Glutamatergic neuron (in vitro differentiated cells): ENCODE data around the gene APC2. TPM values are rescaled to one million over a fixed set of nuclear protein-coding genes. Genes with fewer than 3 reads are reported as not detected.

Experiments
- DNase-seq: peaks from one replicate; pipeline ENCODE4 v3.0.0; 2022
- H3K27ac Mint-ChIP-seq: one replicate; pipeline ENCODE4 v1.8.0; 2020; ENCODE audit warnings: mild to moderate bottlenecking, mixed read lengths, inconsistent platforms; ENCODE audit not compliant: unreplicated experiment
- H3K27me3 Mint-ChIP-seq: one replicate; pipeline ENCODE4 v1.8.0; 2020; ENCODE audit warnings: mild to moderate bottlenecking, moderate library complexity, mixed read lengths, inconsistent platforms; ENCODE audit not compliant: unreplicated experiment
- H3K36me3 Mint-ChIP-seq: one replicate; pipeline ENCODE4 v1.8.0; 2020; ENCODE audit warnings: mild to moderate bottlenecking, mixed read lengths, inconsistent platforms; ENCODE audit not compliant: unreplicated experiment
- H3K4me1 Mint-ChIP-seq: one replicate; pipeline ENCODE4 v1.8.0; 2020; ENCODE audit warnings: mild to moderate bottlenecking, low read depth, mixed read lengths, inconsistent platforms; ENCODE audit not compliant: unreplicated experiment
- H3K4me3 Mint-ChIP-seq: one replicate; pipeline ENCODE4 v1.8.0; 2020; ENCODE audit warnings: mild to moderate bottlenecking, mixed read lengths, inconsistent platforms; ENCODE audit not compliant: unreplicated experiment
- H3K9me3 Mint-ChIP-seq: one replicate; pipeline ENCODE4 v1.8.0; 2020; ENCODE audit warnings: mild to moderate bottlenecking, moderate library complexity, mixed read lengths, inconsistent platforms; ENCODE audit not compliant: unreplicated experiment
- CTCF ChIP-seq: fragments of 200-600 bp; sonication (generic); IDR thresholded peaks from one replicate; pipeline ENCODE4 v1.5.0; 2021; ENCODE audit not compliant: partially characterized antibody, unreplicated experiment
- total RNA-seq: library from RNA; stranded (reverse); fragmentation: NEBNext Ultra II Directional; extraction: Animal tissue kit (Norgen Biotek cat#: 25700); gene quantifications from one replicate; pipeline ENCODE4 v1.2.1, GENCODE V29; 2021; ENCODE audit not compliant: unreplicated experiment

APC2 gene
- total RNA-seq, 1 donor from 2014 or later, result 371 TPM

GRCh38 chr19:1427221-1427920 is 22.6 kb upstream of the APC2 start:
- Mint-ChIP-seq H3K9me3 (peaks cover 3% of the 10 kb centered on the region), H3K27me3 (peaks cover 6% of the 10 kb centered on the region), H3K36me3 (peaks cover 3% of the 10 kb centered on the region), H3K4me1 (peaks cover 30% of the 10 kb centered on the region), H3K27ac (peak overlapping the region; percentile 38), H3K4me3 (no peak overlapping the region)
- no peak for DNase-seq
- TF ChIP-seq CTCF, result no peak

- no peak overlapping the region for H3K4me3 Mint-ChIP-seq
- H3K27me3 Mint-ChIP-seq, result peaks cover 3% of the 10 kb centered on the region
- no peak for TF ChIP-seq CTCF
- H3K27ac Mint-ChIP-seq, result no peak overlapping the region
- no peak for DNase-seq
- H3K9me3 Mint-ChIP-seq, result no peaks in the 10 kb centered on the region
- no peaks in the 10 kb centered on the region for H3K36me3 Mint-ChIP-seq
- peaks cover 25% of the 10 kb centered on the region for H3K4me1 Mint-ChIP-seq
Measured at GRCh38 chr19:1428738-1429391, 21.1 kb upstream of the APC2 start.

GRCh38 chr19:1429750-1430149 is 20.2 kb upstream of the APC2 start:
- Mint-ChIP-seq H3K27ac (peak overlapping the region; percentile 59), H3K36me3 (no peaks in the 10 kb centered on the region), H3K27me3 (peaks cover 3% of the 10 kb centered on the region), H3K9me3 (no peaks in the 10 kb centered on the region), H3K4me1 (peaks cover 23% of the 10 kb centered on the region), H3K4me3 (no peak overlapping the region)
- no peak for TF ChIP-seq CTCF
- DNase-seq, result no peak

- Mint-ChIP-seq H3K4me1 (peaks cover 19% of the 10 kb centered on the region), H3K27ac (no peak overlapping the region), H3K36me3 (no peaks in the 10 kb centered on the region), H3K9me3 (no peaks in the 10 kb centered on the region), H3K4me3 (no peak overlapping the region), H3K27me3 (peaks cover 3% of the 10 kb centered on the region)
- TF ChIP-seq CTCF, result no peak
- no peak for DNase-seq
Measured at GRCh38 chr19:1430246-1430645, 19.7 kb upstream of the APC2 start.

- Mint-ChIP-seq H3K36me3 (no peaks in the 10 kb centered on the region), H3K9me3 (peaks cover 2% of the 10 kb centered on the region), H3K27me3 (peaks cover 3% of the 10 kb centered on the region), H3K4me1 (peaks cover 13% of the 10 kb centered on the region), H3K4me3 (no peak overlapping the region), H3K27ac (peak overlapping the region; percentile 22)
- no peak for DNase-seq
- TF ChIP-seq CTCF, result no peak
Measured at GRCh38 chr19:1431759-1432506, 18.0 kb upstream of the APC2 start.
